ENCODE data around the gene APLP2. TPM values are rescaled to one million over a fixed set of nuclear protein-coding genes. Genes with fewer than 3 reads are reported as not detected.

The APLP2 gene
- total and polyA plus RNA-seq, 2 experiments from 2014 or later = 481 to 485 TPM

GRCh38 chr11:130129922-130130321, 60.2 kb downstream of the APLP2 start:
- peaks cover 18% of the 10 kb centered on the region for H3K79me2 ChIP-seq
- no peak for TF ChIP-seq CTCF (IDR thresholded peaks at IDR 0.05; ENCODE audit: poor library complexity)
- no peaks in the 10 kb centered on the region for H3K36me3 ChIP-seq (replicated peaks; ENCODE audit: insufficient read depth, low read depth)
- no peak overlapping the region for H3K4me2 ChIP-seq
- no peak for DNase-seq (ENCODE audit: low spot score)
- no peak overlapping the region for H3K27ac ChIP-seq
- H3K4me3 ChIP-seq = no peak overlapping the region
- H3K9me2 ChIP-seq (replicated peaks; ENCODE audit: insufficient read depth) = no peaks in the 10 kb centered on the region
- H4K20me1 ChIP-seq (ENCODE audit: insufficient read depth, poor library complexity, severe bottlenecking) = no peaks in the 10 kb centered on the region
- no peaks in the 10 kb centered on the region for H3K27me3 ChIP-seq
- no peaks in the 10 kb centered on the region for H3K4me1 ChIP-seq (ENCODE audit: insufficient read depth)
- no peaks in the 10 kb centered on the region for H3K9me3 ChIP-seq (ENCODE audit: low read depth)
- 93% methylated on average over 11 of the region's 11 CpGs for WGBS (ENCODE audit: low lambda C conversion rate, missing lambda C conversion rate)
- H2AFZ ChIP-seq = no peak overlapping the region

- no peaks in the 10 kb centered on the region for H3K9me3 ChIP-seq (ENCODE audit: low read depth)
- H3K9me2 ChIP-seq (replicated peaks; ENCODE audit: insufficient read depth) = no peaks in the 10 kb centered on the region
- WGBS (ENCODE audit: low lambda C conversion rate, missing lambda C conversion rate) = 69% methylated on average over 9 of the region's 9 CpGs
- H4K20me1 ChIP-seq (ENCODE audit: insufficient read depth, poor library complexity, severe bottlenecking) = no peaks in the 10 kb centered on the region
- no peaks in the 10 kb centered on the region for H3K36me3 ChIP-seq (replicated peaks; ENCODE audit: insufficient read depth, low read depth)
- H3K4me3 ChIP-seq = no peak overlapping the region
- H3K4me1 ChIP-seq (ENCODE audit: insufficient read depth) = no peaks in the 10 kb centered on the region
- peak; percentile 83 for DNase-seq (ENCODE audit: low spot score)
- H3K27me3 ChIP-seq = no peaks in the 10 kb centered on the region
- H3K27ac ChIP-seq = no peak overlapping the region
- H3K4me2 ChIP-seq = no peak overlapping the region
- TF ChIP-seq CTCF (IDR thresholded peaks at IDR 0.05; ENCODE audit: poor library complexity) = peak; percentile 87
- no peak for TF ChIP-seq EZH2phosphoT487 (IDR thresholded peaks at IDR 0.05; ENCODE audit: low read depth, severe bottlenecking, unreplicated experiment)
- no peak overlapping the region for H2AFZ ChIP-seq
- H3K79me2 ChIP-seq = peaks cover 4% of the 10 kb centered on the region
Observed at GRCh38 chr11:130131961-130132850, 62.5 kb downstream of the APLP2 start.

- WGBS (ENCODE audit: low lambda C conversion rate, missing lambda C conversion rate) = 96% methylated on average over 8 of the region's 8 CpGs
- Histone ChIP-seq H3K27ac (no peak overlapping the region), H3K4me2 (no peak overlapping the region)
Observed at GRCh38 chr11:130133716-130134115, 64.0 kb downstream of the APLP2 start.

More at GRCh38 chr11:130133716-130134115, 64.0 kb downstream of the APLP2 start:
- Histone ChIP-seq H3K9me2 (replicated peaks; ENCODE audit: insufficient read depth) (no peaks in the 10 kb centered on the region), H3K9me3 (ENCODE audit: low read depth) (no peaks in the 10 kb centered on the region), H4K20me1 (ENCODE audit: insufficient read depth, poor library complexity, severe bottlenecking) (no peaks in the 10 kb centered on the region), H3K4me3 (no peak overlapping the region), H3K79me2 (peaks cover 7% of the 10 kb centered on the region), H2AFZ (no peak overlapping the region), H3K36me3 (replicated peaks; ENCODE audit: insufficient read depth, low read depth) (no peaks in the 10 kb centered on the region), H3K4me1 (ENCODE audit: insufficient read depth) (no peaks in the 10 kb centered on the region), H3K27me3 (no peaks in the 10 kb centered on the region)
- TF ChIP-seq EZH2phosphoT487 (IDR thresholded peaks at IDR 0.05; ENCODE audit: low read depth, severe bottlenecking, unreplicated experiment) (no peak), EZH2 (IDR thresholded peaks at IDR 0.05; ENCODE audit: borderline replicate concordance) (no peak), CTCF (IDR thresholded peaks at IDR 0.05; ENCODE audit: poor library complexity) (no peak)
- no peak for DNase-seq (ENCODE audit: low spot score)

Measured in hepatocyte (in vitro differentiated cells).